NCI-H82 treated with DMSO at 0.1 percent for 48 hours (cell line): ENCODE results near the gene NRDE2.

Source experiments
- DNase-seq: peaks from one replicate; lab custom pipeline; 2025; ENCODE audit not compliant: unreplicated experiment; lab: John Stamatoyannopoulos, UW

Gene NRDE2, protein sequence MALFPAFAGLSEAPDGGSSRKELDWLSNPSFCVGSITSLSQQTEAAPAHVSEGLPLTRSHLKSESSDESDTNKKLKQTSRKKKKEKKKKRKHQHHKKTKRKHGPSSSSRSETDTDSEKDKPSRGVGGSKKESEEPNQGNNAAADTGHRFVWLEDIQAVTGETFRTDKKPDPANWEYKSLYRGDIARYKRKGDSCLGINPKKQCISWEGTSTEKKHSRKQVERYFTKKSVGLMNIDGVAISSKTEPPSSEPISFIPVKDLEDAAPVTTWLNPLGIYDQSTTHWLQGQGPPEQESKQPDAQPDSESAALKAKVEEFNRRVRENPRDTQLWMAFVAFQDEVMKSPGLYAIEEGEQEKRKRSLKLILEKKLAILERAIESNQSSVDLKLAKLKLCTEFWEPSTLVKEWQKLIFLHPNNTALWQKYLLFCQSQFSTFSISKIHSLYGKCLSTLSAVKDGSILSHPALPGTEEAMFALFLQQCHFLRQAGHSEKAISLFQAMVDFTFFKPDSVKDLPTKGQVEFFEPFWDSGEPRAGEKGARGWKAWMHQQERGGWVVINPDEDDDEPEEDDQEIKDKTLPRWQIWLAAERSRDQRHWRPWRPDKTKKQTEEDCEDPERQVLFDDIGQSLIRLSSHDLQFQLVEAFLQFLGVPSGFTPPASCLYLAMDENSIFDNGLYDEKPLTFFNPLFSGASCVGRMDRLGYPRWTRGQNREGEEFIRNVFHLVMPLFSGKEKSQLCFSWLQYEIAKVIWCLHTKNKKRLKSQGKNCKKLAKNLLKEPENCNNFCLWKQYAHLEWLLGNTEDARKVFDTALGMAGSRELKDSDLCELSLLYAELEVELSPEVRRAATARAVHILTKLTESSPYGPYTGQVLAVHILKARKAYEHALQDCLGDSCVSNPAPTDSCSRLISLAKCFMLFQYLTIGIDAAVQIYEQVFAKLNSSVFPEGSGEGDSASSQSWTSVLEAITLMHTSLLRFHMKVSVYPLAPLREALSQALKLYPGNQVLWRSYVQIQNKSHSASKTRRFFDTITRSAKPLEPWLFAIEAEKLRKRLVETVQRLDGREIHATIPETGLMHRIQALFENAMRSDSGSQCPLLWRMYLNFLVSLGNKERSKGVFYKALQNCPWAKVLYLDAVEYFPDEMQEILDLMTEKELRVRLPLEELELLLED

DNA sequence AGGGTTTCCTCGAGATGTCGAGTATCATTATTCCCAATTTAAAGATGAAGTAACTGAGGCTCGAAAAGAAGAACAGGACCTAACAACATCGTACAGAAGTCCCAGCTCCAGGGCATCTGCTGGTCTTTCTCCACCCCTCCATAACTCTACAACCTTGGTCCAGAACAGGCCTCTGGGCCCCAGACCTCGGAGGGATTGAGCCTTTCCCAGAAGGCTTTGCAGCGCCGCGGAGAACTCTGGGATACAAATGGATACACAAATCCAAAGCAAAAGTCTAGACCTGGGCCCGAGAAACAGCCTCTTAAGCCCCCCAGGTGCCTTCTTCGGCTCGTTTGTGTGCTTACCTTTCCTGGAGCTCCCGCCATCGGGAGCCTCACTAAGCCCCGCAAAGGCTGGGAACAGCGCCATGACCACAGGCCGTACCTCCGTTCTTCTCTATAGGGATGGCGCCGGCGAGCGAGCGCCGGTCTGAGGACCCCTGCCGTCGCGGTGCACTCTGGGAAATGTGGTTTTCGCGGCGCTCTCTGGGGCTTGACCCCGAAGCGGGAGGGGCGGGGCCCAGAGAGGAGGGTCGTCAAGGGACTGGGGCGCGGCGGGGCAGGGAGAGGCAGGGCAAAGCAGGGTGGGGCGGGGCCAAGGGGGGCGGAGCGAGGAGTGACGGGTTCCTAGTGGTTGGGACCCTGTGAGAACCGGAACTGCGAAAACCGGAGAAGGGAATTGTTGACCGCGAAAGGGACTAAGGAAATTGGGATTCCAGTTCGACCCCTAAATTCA is at the start of gene NRDE2:
Gene NRDE2, minus strand, starts transcription at position 445 of the 774 bp plus-strand sequence. Its CDS starts 37 bp downstream, at position 408.
- peak; percentile 91 for DNase-seq

DNA sequence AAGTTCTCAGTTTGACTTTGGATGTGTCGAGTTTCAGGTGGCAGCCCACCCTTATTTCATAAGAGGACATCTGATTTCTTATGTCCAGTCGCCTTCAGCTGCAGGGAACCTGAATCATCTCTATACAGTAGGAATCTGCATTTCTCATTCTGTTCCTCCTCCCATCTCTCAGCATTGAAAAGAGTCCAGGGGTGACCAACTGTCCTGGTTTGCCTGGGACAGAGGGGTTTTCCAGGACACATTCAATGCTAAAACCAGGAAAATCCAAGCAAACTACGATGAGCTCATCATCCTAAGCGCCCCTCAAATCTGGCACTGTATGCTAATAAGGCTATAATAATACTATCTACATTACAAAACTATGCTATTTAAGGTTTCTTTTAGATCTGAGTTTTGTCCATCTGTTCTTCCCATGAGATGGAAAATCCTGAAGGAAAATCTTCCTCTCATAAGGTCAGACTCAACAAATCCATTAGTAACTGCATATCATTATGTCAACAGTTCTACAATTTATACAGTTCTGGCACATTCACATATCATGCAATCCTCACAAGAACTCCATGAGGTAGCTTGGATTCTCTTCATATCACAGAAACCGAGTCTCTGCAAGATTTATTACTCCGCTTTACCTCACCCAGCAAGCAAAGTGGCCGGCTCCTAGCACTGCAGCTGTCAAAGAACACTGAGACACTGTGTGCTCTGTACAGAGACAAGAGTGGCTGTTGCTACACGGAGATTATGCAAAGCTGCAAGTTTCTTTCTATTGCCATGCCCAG is 49.5 kb upstream of the NRDE2 start:
- no peak for DNase-seq

DNA sequence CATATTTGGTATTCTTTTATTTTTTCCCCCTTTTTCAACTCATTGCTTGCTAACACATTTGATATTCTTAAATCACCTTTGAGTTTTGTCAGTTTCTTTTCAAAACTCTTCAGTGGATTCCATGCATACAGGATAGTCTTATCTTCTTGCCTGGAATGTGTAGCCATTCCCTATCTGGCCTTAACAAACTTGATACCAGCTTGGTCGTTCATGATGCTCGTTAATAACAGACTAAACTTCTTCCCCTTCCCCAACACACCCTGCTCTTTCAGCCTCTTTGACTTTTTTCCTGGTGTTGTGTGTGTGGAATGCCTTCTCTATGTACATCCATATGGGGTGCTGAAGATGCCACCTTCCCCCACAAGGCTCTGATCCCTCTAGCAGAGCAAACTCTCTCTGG is 47.4 kb upstream of the NRDE2 start:
- no peak for DNase-seq

DNA sequence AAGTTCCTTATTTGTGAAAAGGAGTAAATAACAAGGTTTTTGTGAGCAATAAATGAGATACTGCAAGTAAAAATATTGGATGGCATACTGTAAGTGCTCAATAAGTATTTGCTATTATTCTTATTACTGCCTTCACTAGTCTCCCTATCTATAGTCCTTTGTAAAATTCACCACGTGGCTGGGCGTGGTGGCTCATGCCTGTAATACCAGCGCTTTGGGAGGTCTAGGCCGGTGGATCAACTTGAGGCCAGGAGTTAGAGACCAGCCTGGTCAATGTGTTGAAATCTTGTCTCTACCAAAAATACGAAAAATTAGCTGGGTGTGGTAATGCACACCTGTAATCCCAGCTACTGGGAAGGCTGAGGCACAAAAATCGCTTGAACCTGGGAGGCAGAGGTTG is 46.5 kb upstream of the NRDE2 start:
- no peak for DNase-seq

DNA sequence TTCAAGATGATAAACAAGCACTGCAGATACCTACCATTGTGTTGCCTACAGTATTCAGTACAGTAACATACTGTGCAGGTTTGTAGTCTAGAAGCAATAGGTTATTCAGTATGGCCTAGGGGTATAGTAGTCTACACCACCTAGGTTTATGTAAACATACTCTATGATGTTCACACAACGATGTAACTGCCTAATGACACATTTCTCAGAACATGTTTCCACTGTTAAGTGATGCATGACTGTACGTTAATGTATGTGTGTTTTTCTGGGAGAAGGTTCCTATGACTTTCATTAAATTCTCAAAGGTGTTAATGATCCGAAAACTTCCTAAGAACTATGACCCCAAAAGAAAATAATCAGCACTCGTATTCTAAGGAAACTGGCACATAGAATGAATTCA is 44.2 kb upstream of the NRDE2 start:
- no peak for DNase-seq

DNA sequence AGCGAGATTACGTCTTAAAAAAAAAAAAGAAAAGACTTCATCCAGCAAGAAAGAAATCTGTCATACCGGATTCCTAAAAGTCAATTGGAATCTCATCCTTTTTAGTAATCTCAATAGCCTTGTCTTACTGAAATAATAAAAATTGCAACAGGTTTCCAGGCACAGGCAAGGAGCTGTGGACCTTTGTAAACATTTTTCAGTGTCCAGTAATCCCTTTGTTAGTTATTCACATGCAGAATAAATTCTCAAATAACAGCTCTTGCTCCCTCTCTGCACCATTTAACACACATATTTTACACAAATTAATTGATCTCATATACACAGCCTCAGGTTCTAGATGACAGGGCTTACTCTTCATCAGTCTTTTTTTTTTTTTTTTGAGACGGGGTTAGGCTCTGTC is 43.1 kb upstream of the NRDE2 start:
- DNase-seq: no peak

DNA sequence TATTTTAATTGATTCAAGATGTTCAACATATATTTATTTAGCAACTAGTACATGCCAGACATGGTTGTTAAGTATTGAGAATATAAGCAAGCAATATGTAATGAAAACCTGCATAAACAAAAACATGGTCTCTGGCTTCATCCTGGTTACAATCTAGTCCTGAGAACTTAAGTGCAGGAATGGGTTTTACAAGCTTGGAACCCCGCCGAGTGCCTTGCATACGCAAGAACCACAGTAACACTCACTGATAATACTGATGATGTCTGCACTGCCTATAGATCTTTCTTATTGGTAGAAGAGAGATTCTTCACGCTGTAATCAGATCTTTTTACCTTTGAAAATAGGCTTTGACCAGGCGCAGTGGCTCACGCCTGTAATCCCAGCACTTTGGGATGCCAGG is 42.1 kb upstream of the NRDE2 start:
- no peak for DNase-seq

DNA sequence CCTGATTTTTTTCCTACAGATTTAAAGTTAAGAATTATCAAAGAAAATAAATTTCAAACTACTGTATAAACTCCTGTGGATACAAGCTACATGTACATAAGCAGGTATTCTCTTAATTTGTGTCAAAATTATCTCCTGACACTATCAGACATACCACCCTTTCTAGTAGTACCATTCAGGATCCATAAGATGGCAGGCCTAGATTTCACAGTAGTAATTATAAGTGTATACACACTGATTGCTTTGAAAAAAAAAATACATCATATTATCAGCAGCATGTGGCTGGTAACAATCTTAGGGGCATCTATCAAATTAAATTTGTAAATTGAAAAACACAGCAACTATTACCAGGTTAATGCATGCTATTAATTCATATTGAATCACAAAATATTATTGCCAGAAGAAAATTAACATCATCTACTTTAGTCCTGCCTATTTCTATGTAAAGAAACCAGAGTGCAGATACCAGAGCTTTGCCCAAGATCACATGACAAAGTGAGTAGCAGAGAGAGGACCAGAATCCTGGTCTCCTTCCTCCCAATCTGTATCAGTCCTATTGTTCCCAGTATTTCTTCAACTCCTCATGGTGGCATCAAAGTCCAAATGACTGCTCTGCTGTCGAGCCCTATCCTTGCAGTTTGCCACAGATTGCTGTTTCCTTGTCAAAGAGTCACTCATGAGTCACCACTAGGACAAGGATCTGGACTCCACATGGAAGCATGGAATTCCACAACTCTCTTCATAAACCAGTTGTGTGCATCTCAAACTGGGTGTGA is 37.4 kb upstream of the NRDE2 start:
- DNase-seq: no peak

DNA sequence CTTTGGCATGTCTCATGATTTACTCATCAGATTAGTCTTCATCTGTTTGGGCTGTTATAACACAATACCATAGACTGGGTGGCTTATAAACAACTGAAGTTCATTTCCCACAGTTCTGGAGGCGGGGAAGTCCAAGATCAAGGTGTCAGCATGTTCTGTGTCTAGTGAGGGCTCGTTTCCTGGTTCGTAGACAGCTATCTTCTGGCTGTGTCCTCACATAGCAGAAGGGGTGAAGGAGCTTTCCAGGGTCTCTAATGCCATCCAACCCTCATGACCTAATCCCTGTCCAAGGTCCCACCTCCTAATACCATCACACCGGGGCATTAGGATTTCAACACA is 30.8 kb upstream of the NRDE2 start:
- DNase-seq: no peak

DNA sequence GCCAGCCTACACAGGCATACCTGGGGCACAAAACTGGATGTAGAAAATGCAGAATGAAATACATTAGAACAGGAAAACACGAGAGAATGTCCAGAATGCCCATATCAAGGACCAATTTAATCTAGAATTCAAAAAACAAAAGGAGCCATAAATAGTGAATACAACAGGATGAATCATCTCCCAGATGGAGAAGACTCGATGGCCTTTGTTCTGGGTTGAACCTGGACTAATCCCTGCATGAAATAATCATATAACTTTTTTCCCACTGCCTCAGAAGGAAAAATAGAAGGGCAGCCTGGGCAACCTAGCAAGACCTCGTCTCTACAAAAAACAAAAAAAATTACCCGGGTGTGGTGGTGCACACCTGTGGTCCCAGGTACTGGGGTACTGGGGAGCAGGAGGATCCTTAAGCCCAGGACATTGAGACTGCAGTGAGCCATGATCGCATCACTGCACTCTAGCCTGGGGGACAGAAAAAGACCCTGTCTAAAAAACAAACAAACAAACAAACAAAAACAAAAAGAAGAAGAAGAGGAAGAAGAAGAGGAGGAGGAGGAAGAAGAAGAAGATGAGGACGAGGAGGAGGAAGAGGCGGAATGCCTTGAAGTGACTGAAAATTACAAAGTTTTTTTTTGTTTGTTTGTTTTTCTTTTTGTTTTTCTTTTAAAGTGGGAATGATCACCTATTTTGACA is 30.3 kb upstream of the NRDE2 start:
- no peak for DNase-seq

DNA sequence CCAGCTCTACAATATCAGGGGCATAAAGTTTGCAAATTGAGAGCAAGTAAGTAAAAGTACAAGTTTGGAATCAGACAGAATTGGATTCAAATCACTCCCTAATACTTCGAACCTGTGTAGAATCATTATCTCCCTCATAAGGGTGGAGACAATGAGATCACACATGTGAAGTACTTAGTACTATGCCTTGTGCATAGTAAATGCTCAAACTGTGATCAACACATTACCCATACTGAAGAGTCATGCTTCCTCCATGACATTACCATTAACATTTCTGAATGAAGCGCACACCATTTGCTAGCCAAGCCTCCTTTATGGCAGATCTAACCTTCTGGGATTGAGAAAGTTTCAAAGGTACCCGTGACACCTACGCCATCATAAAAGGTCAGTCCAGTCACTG is 26.6 kb upstream of the NRDE2 start:
- no peak for DNase-seq

DNA sequence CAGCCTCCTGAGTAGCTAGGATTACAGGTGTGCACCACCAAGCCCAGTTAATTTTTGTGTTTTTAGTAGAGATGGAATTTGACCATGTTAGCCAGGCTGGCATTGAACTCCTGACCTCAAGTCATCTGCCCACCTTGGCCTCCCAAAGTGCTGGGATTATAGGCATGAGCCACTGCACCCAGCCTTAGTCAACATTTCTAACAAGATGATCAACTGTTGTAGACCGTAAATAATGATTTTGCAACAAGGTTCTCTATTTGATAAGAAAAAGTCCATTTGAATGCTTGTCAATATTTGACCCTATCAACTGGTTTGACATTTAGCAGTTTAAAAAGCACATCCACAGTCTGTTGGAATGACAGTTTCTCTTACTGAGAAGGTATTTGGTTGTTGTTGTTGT is 25.2 kb upstream of the NRDE2 start:
- no peak for DNase-seq

DNA sequence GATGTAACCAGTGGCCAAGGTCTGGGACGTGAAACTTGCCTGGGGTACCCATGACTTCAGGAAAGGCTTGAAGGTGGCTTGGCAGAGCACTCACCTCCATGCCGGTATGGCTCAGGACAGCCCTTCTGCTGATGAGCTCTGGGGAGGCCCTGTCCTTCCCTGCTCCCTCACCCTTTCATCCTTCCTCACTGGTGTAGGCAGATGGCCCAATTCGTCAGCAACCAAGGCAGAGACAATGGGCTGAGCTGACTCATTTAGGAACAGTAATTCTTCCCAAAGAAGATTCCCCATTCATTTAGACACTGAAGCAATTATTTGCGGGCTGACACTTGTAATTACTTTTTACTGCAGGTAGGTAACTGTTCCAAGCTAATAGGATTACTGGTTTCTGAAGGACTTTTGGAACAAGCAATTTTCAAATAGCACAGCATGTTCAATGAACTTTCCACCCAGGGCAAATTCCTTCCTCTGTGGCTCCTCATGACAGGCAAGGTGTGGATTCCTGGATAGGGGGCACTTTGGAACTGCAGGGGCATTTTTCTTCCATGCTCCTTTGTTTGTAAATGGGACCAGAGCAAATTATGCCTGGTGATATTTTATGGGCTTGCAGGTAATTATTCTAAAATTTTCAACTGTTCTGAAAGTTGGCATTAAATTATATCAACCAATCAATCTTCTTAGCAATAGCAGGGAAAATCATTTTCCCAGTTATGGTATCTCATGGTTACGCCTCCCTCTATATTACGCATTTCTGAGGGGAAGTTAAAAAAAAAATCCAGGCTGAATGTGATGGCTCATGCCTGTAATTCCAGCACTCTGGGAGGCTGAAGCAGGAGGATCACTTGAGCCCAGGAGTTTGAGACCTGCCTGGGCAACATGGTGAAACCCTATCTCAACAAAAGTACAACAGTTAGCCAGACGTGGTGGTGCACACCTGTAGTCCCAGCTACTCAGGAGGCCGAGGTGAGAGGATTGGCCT is 24.1 kb upstream of the NRDE2 start:
- no peak for DNase-seq

DNA sequence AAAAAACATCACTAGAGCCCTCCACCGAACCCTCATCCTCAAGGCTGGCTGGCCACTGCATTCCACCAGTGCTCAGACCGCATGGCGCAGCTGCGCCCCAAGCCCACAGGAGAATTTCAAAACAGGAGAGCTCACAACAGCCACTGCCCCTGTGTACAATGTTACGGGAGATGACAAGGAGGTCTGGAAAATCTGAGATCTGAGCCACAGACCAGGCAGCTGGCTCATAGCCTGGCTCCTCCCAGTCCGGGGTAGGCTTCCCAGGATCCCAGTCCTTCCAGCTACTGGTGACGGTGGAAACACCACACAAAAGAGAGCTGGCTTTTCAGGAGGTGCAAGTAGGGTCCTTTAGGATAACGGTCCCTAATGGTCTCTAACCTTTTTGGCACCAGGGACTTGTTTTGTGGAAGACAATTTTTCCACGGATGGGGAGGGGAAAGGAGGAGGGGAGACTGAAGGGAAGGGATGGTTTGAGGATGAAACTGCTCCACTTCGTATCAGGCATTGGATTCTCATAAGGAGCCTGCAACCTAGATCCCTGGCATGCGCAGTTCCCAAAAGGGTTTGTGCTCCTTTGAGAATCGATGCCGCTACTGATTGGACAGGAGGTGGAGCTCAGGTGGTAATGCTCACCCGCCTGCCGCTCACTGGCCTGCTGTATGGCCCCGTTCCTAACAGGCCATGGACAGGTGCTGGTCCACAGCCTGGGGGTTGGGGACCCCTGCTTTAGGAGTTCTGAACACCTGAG is 23.0 kb upstream of the NRDE2 start:
- DNase-seq: no peak

DNA sequence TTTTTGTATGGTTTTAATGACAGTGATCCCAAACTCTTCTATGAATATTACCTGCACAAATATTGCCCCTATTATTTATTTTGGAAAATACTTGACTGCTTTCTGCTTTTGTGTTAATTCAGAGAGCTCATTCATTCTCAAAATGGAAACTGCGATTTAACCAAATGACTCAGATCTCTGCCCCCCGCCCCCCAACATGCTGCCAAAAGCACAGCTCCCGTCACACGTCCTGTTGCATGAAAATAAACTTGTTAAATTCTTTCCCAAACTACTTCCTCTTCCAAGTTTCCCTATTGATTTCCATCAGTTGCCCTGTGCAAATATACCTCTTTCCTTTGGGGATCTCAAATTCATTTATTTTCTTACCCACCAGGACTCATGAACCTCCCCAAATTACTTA is 18.0 kb upstream of the NRDE2 start:
- no peak for DNase-seq

DNA sequence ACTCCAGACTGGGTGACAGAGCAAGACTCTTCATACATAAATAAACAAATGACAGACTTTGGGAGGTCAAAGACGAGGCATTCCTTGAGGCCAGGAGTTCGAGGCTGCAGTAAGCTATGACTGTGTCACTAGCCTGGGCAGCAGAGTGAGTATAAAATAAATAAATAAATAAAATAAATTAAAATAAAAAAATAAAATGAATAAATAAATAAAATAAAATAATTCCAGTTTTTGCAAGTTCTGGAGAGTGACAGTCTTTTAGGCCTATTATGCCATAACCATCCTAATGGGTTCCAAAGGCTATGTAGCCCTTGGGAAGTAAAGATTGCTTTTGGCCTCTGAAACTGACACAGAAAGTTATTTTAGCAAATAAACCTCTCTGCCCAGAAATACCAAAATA is 16.5 kb upstream of the NRDE2 start:
- no peak for DNase-seq

DNA sequence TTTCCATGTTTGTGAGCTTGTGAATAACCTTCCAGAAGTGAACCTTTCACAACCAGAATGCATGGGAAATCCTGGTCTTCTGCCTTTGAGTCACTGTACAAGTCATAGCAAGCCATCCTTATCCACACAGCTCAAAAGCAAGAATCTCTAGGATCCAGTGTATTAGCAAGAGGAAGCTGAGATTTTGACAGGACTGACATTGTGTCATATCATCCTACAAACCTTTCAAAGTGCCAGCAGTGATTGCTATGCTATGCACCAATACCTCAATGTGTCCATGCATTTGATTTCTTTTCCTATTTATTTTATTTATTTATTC is 13.5 kb upstream of the NRDE2 start:
- no peak for DNase-seq
